Activated T-helper 17 cell treated with anti-CD3 and anti-CD28 coated beads, Interleukin-2, amount 50 U/mL, for 72 hours (primary cell): ENCODE results near the gene KAT2B. TPM values are rescaled to one million over a fixed set of nuclear protein-coding genes. Genes with fewer than 3 reads are reported as not detected.
A peak's percentile ranks its signal among the peaks of the same experiment; 100 is the strongest.

Experiments
- ATAC-seq: fragments of 150-1000 bp; cut with Tn5 transposase; replicated peaks from 2 replicates; pipeline ENCODE4 v1.10.0; 2021; ENCODE audit warnings: mild to moderate bottlenecking, moderate library complexity
- H3K27ac Mint-ChIP-seq: one replicate; pipeline ENCODE4 v1.8.0; 2022; ENCODE audit warnings: mixed read lengths
- H3K27me3 Mint-ChIP-seq: one replicate; pipeline ENCODE4 v1.8.0; 2022; ENCODE audit warnings: mixed read lengths
- H3K36me3 Mint-ChIP-seq: one replicate; pipeline ENCODE4 v1.8.0; 2022; ENCODE audit warnings: low read depth, mild to moderate bottlenecking, mixed read lengths
- H3K4me1 Mint-ChIP-seq: one replicate; pipeline ENCODE4 v1.8.0; 2022; ENCODE audit warnings: mixed read lengths
- H3K4me3 Mint-ChIP-seq: one replicate; pipeline ENCODE4 v1.8.0; 2022; ENCODE audit warnings: mild to moderate bottlenecking, mixed read lengths
- H3K9me3 Mint-ChIP-seq: one replicate; pipeline ENCODE4 v1.8.0; 2022; ENCODE audit warnings: mixed read lengths
- total RNA-seq, 2 donors: library from RNA; stranded (reverse); gene quantifications; one replicate each; pipeline ENCODE4 v1.2.3, GENCODE V29; 2022

The KAT2B gene
- total RNA-seq, 2 donors from 2014 or later, result 109 to 143 TPM

- Mint-ChIP-seq H3K27me3 (no peaks in the 10 kb centered on the region), H3K27ac (no peak overlapping the region), H3K36me3 (peaks cover 96% of the 10 kb centered on the region), H3K4me3 (no peak overlapping the region), H3K9me3 (no peaks in the 10 kb centered on the region), H3K4me1 (no peaks in the 10 kb centered on the region)
- ATAC-seq, result no peak
Observed at GRCh38 chr3:20146301-20146700, 106.1 kb downstream of the KAT2B start.

GRCh38 chr3:20147361-20147760 lies 107.1 kb downstream of the KAT2B start:
- Mint-ChIP-seq H3K36me3 (peaks cover 94% of the 10 kb centered on the region), H3K27ac (no peak overlapping the region)

GRCh38 chr3:20148466-20148865 lies 108.2 kb downstream of the KAT2B start:
- Mint-ChIP-seq H3K36me3 (peaks cover 94% of the 10 kb centered on the region), H3K27me3 (no peaks in the 10 kb centered on the region), H3K9me3 (no peaks in the 10 kb centered on the region), H3K4me1 (no peaks in the 10 kb centered on the region), H3K27ac (no peak overlapping the region), H3K4me3 (no peak overlapping the region)
- ATAC-seq, result no peak

More at GRCh38 chr3:20147361-20147760, 107.1 kb downstream of the KAT2B start:
- H3K4me3 Mint-ChIP-seq, result no peak overlapping the region
- H3K9me3 Mint-ChIP-seq, result no peaks in the 10 kb centered on the region
- ATAC-seq, result no peak
- H3K4me1 Mint-ChIP-seq, result no peaks in the 10 kb centered on the region
- no peaks in the 10 kb centered on the region for H3K27me3 Mint-ChIP-seq

- no peaks in the 10 kb centered on the region for H3K9me3 Mint-ChIP-seq
- no peaks in the 10 kb centered on the region for H3K27me3 Mint-ChIP-seq
- H3K27ac Mint-ChIP-seq, result no peak overlapping the region
- no peak for ATAC-seq
- peaks cover 76% of the 10 kb centered on the region for H3K36me3 Mint-ChIP-seq
- H3K4me1 Mint-ChIP-seq, result no peaks in the 10 kb centered on the region
- no peak overlapping the region for H3K4me3 Mint-ChIP-seq
Observed at GRCh38 chr3:20154078-20154477, 113.8 kb downstream of the KAT2B start.

GRCh38 chr3:20154928-20155327 lies 114.7 kb downstream of the KAT2B start:
- Mint-ChIP-seq H3K4me1 (peaks cover 5% of the 10 kb centered on the region), H3K4me3 (no peak overlapping the region), H3K9me3 (no peaks in the 10 kb centered on the region), H3K27me3 (no peaks in the 10 kb centered on the region), H3K36me3 (peaks cover 73% of the 10 kb centered on the region), H3K27ac (no peak overlapping the region)
- no peak for ATAC-seq

GRCh38 chr3:20160230-20160629 lies 120.0 kb downstream of the KAT2B start:
- H3K9me3 Mint-ChIP-seq, result no peaks in the 10 kb centered on the region
- peaks cover 40% of the 10 kb centered on the region for H3K36me3 Mint-ChIP-seq
- H3K4me1 Mint-ChIP-seq, result peaks cover 11% of the 10 kb centered on the region
- peak overlapping the region; percentile 66 for H3K27ac Mint-ChIP-seq
- H3K4me3 Mint-ChIP-seq, result no peak overlapping the region
- H3K27me3 Mint-ChIP-seq, result no peaks in the 10 kb centered on the region
- no peak for ATAC-seq

- Mint-ChIP-seq H3K9me3 (no peaks in the 10 kb centered on the region), H3K36me3 (peaks cover 28% of the 10 kb centered on the region), H3K27ac (no peak overlapping the region), H3K4me3 (no peak overlapping the region), H3K4me1 (peaks cover 11% of the 10 kb centered on the region), H3K27me3 (no peaks in the 10 kb centered on the region)
- no peak for ATAC-seq
Observed at GRCh38 chr3:20161714-20162113, 121.5 kb downstream of the KAT2B start.

- H3K9me3 Mint-ChIP-seq, result no peaks in the 10 kb centered on the region
- no peaks in the 10 kb centered on the region for H3K27me3 Mint-ChIP-seq
Observed at GRCh38 chr3:20173844-20174410, 133.7 kb downstream of the KAT2B start.

GRCh38 chr3:20181276-20181675 lies 141.0 kb downstream of the KAT2B start:
- no peak overlapping the region for H3K27ac Mint-ChIP-seq
- no peaks in the 10 kb centered on the region for H3K4me1 Mint-ChIP-seq
- H3K27me3 Mint-ChIP-seq, result no peaks in the 10 kb centered on the region
- H3K4me3 Mint-ChIP-seq, result no peak overlapping the region
- H3K36me3 Mint-ChIP-seq, result peaks cover 47% of the 10 kb centered on the region
- no peak for ATAC-seq
- no peaks in the 10 kb centered on the region for H3K9me3 Mint-ChIP-seq

More at GRCh38 chr3:20173844-20174410, 133.7 kb downstream of the KAT2B start:
- no peak for ATAC-seq
- H3K4me1 Mint-ChIP-seq, result peaks cover 5% of the 10 kb centered on the region
- H3K36me3 Mint-ChIP-seq, result peaks cover 64% of the 10 kb centered on the region
- H3K27ac Mint-ChIP-seq, result no peak overlapping the region
- H3K4me3 Mint-ChIP-seq, result no peak overlapping the region

GRCh38 chr3:20182206-20182605 lies 142.0 kb downstream of the KAT2B start:
- Mint-ChIP-seq H3K9me3 (no peaks in the 10 kb centered on the region), H3K27me3 (no peaks in the 10 kb centered on the region)

GRCh38 chr3:20185331-20185678 lies 145.1 kb downstream of the KAT2B start:
- Mint-ChIP-seq H3K4me1 (no peaks in the 10 kb centered on the region), H3K4me3 (no peak overlapping the region), H3K36me3 (peaks cover 19% of the 10 kb centered on the region), H3K27me3 (no peaks in the 10 kb centered on the region), H3K9me3 (no peaks in the 10 kb centered on the region), H3K27ac (no peak overlapping the region)
- peak; percentile 9 for ATAC-seq

More at GRCh38 chr3:20182206-20182605, 142.0 kb downstream of the KAT2B start:
- no peak overlapping the region for H3K27ac Mint-ChIP-seq
- H3K36me3 Mint-ChIP-seq, result peaks cover 41% of the 10 kb centered on the region
- H3K4me1 Mint-ChIP-seq, result no peaks in the 10 kb centered on the region
- no peak for ATAC-seq
- H3K4me3 Mint-ChIP-seq, result no peak overlapping the region

GRCh38 chr3:20185679-20186599 lies 145.7 kb downstream of the KAT2B start, which contains the start of gene SGO1:
Gene SGO1, minus strand, starts transcription at chr3:20186206. Its CDS starts 2,179 bp downstream, at chr3:20184027.
- H3K27ac Mint-ChIP-seq, result no peak within 1 kb of the TSS
- peaks cover 17% of the 10 kb centered on the region for H3K36me3 Mint-ChIP-seq
- H3K4me1 Mint-ChIP-seq, result no peaks in the 10 kb centered on the region
- ATAC-seq, result peak; percentile 96
- H3K4me3 Mint-ChIP-seq, result no peak within 1 kb of the TSS
- no peaks in the 10 kb centered on the region for H3K27me3 Mint-ChIP-seq
- H3K9me3 Mint-ChIP-seq, result no peaks in the 10 kb centered on the region

GRCh38 chr3:20186600-20187004 lies 146.4 kb downstream of the KAT2B start:
- Mint-ChIP-seq H3K27ac (no peak overlapping the region), H3K4me1 (no peaks in the 10 kb centered on the region), H3K4me3 (no peak overlapping the region), H3K9me3 (no peaks in the 10 kb centered on the region), H3K27me3 (no peaks in the 10 kb centered on the region), H3K36me3 (peaks cover 17% of the 10 kb centered on the region)
- peak; percentile 1 for ATAC-seq

- no peak overlapping the region for H3K27ac Mint-ChIP-seq
- ATAC-seq, result no peak
- no peaks in the 10 kb centered on the region for H3K9me3 Mint-ChIP-seq
- H3K36me3 Mint-ChIP-seq, result no peaks in the 10 kb centered on the region
- no peaks in the 10 kb centered on the region for H3K27me3 Mint-ChIP-seq
- no peak overlapping the region for H3K4me3 Mint-ChIP-seq
- no peaks in the 10 kb centered on the region for H3K4me1 Mint-ChIP-seq
Observed at GRCh38 chr3:20190991-20191390, 150.7 kb downstream of the KAT2B start.
